K562 (cell line): ENCODE measurements around the gene CCDC194. TPM values are rescaled to one million over a fixed set of nuclear protein-coding genes. Genes with fewer than 3 reads are reported as not detected.

Experiments
- CHD1 ChIP-seq: fragments of 200-600 bp; sonication (generic); IDR thresholded peaks from one replicate; pipeline ENCODE4 v1.6.1; 2012; ENCODE audit warnings: mild to moderate bottlenecking, moderate library complexity, low read length, inconsistent platforms
- JUND ChIP-seq, 2 experiments: IDR thresholded peaks; 2 replicates in 1 of 2; 3 replicates in 1 of 2; pipeline ENCODE4 v1.6.1; 2011; ENCODE audit warnings: borderline replicate concordance in 2 of 2, low read depth in 2 of 2, low read length in 2 of 2, improper control_type of control experiment in 1 of 2, missing biosample characterization in 1 of 2, missing genetic modification characterization in 1 of 2, missing genetic modification reagents in 1 of 2
- LCOR ChIP-seq: sonication (generic); formaldehyde crosslinking; IDR thresholded peaks from 2 replicates; pipeline ENCODE4 v1.8.0; 2022; ENCODE audit warnings: mild to moderate bottlenecking, missing genetic modification reagents
- NFYB ChIP-seq: IDR thresholded peaks from 2 replicates; pipeline ENCODE4 v1.6.1; 2011; ENCODE audit warnings: mild to moderate bottlenecking, moderate library complexity; ENCODE audit not compliant: insufficient read length; ENCODE audit errors: extremely low read depth
- PHF21A ChIP-seq: fragments of 450-650 bp; IDR thresholded peaks from 2 replicates; pipeline ENCODE4 v1.6.1; 2017; ENCODE audit warnings: low read depth, borderline replicate concordance
- PTTG1 ChIP-seq: fragments of 450-650 bp; IDR thresholded peaks from 2 replicates; pipeline ENCODE4 v1.6.1; 2016; ENCODE audit warnings: low read depth, mild to moderate bottlenecking, missing genetic modification characterization, missing compliant biosample characterization
- U2AF2 ChIP-seq: fragments of 200-400 bp; formaldehyde crosslinking; optimal IDR thresholded peaks from 2 replicates; pipeline ENCODE3; 2017; ENCODE audit warnings: low read depth, mild to moderate bottlenecking, low read length
- ZSCAN29 ChIP-seq: fragments of 450-650 bp; IDR thresholded peaks from 2 replicates; pipeline ENCODE4 v1.6.1; 2017
- polyA plus RNA-seq, 8 experiments: library from polyadenylated mRNA; depleted of rRNA in 4 of 8; stranded (reverse) in 5 of 8; unstranded in 3 of 8; fragments of >200 nt; fragmentation: Nextera tagmentation in 2 of 8; fragmentation: Illumina TruSeq in 1 of 8; extraction: Ambion mirVana in 2 of 8; extraction: Trizol in 1 of 8; gene quantifications; 2 replicates each; pipeline versions ENCODE4 v1.2.1 to v1.2.3, GENCODE V29; 2011 to 2014; ENCODE audit warnings: inconsistent platforms in 1 of 8, missing spikeins in 1 of 8
- total RNA-seq, 7 experiments: library from RNA; depleted of rRNA in 6 of 7; stranded (reverse); fragments of >200 nt in 6 of 7; fragmentation: Illumina TruSeq in 2 of 7; extraction: Trizol in 2 of 7; gene quantifications; 2 replicates each; pipeline versions ENCODE4 v1.2.1 to v1.2.3, GENCODE V29; 2011 to 2021; ENCODE audit warnings: low replicate concordance in 1 of 7
- TF ChIP-seq, protein P1 (sequence below), 2 experiments: fragments of 450-650 bp; IDR thresholded peaks; 2 replicates each; pipeline ENCODE4 v1.6.1; 2016
- TF ChIP-seq, protein P2 (sequence below): fragments of 200-400 bp; formaldehyde crosslinking; IDR thresholded peaks from 2 replicates; pipeline ENCODE4 v1.6.1; 2017; ENCODE audit warnings: mild to moderate bottlenecking, low read depth, low read length, moderate library complexity
- TF ChIP-seq, protein P3 (sequence below): fragments of 250-450 bp; sonication (Bioruptor Pico); IDR thresholded peaks from 2 replicates; pipeline ENCODE4 v1.5.0; 2021; ENCODE audit warnings: mild to moderate bottlenecking, borderline replicate concordance
- TF ChIP-seq, protein P4 (sequence below): fragments of 450-650 bp; IDR thresholded peaks from 2 replicates; pipeline ENCODE4 v1.6.1; 2016; ENCODE audit warnings: mild to moderate bottlenecking

Gene CCDC194
- total and polyA plus RNA-seq, 9 of the 15 experiments (the other 6 are each of a cell fraction or from before 2014, with no cell fraction given): 0.13 to 1.3 (median 0.39) TPM; not detected in 3

DNA sequence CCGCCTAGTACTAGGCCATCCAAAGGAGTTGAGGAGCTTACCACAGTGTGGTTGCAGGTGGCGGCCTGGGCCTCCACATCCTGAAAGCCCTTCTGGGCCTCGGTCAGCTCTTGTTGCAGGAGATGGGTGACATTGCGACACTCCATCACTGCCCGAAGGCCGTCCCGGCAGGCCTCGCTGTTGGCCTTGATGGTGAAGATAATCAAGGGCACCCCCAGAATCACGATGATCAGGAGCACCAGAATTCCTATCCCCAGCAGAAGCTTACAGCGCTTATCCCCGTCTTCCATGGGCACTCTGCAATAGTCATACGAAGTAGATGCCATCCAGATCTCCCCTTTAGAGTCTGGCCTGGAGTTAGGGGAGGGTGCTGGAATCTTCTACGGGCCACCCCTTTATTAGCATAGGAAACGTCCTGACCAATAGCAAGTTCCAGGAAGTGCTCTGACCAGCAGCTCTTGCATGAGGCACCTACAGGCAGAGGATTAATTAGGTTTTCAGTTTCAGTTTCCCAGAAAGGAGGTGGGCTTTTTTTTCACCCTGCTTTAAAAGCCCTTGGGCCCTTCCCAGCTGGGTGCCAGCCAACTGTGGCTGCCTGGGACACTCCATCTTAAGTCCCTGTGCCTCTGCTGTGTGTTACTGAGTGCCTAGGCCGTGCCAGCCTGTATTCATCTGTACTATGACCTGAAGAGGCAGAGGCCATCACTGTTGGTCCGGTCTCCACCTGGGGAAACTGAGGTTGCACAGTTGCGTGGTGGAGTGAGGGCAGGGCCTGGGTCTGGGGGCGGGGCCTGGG lies 11.5 kb upstream of the CCDC194 start, which contains the start of gene BST2 (continued):
- TF ChIP-seq, protein P1, sequence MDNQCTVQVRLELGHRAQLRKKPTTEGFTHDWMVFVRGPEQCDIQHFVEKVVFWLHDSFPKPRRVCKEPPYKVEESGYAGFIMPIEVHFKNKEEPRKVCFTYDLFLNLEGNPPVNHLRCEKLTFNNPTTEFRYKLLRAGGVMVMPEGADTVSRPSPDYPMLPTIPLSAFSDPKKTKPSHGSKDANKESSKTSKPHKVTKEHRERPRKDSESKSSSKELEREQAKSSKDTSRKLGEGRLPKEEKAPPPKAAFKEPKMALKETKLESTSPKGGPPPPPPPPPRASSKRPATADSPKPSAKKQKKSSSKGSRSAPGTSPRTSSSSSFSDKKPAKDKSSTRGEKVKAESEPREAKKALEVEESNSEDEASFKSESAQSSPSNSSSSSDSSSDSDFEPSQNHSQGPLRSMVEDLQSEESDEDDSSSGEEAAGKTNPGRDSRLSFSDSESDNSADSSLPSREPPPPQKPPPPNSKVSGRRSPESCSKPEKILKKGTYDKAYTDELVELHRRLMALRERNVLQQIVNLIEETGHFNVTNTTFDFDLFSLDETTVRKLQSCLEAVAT (IDR thresholded peaks at IDR 0.05): no peak
- TF ChIP-seq, protein P2, sequence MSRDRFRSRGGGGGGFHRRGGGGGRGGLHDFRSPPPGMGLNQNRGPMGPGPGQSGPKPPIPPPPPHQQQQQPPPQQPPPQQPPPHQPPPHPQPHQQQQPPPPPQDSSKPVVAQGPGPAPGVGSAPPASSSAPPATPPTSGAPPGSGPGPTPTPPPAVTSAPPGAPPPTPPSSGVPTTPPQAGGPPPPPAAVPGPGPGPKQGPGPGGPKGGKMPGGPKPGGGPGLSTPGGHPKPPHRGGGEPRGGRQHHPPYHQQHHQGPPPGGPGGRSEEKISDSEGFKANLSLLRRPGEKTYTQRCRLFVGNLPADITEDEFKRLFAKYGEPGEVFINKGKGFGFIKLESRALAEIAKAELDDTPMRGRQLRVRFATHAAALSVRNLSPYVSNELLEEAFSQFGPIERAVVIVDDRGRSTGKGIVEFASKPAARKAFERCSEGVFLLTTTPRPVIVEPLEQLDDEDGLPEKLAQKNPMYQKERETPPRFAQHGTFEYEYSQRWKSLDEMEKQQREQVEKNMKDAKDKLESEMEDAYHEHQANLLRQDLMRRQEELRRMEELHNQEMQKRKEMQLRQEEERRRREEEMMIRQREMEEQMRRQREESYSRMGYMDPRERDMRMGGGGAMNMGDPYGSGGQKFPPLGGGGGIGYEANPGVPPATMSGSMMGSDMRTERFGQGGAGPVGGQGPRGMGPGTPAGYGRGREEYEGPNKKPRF: no peak
- TF ChIP-seq U2AF2: no peak
- no peak for TF ChIP-seq PTTG1 (tag)
- TF ChIP-seq NFYB: peak; percentile 76
- no peak for TF ChIP-seq JUND (IDR thresholded peaks at IDR 0.05; ENCODE audit: borderline replicate concordance, low read depth, low read length)
- TF ChIP-seq JUND (tag; IDR thresholded peaks at IDR 0.05; ENCODE audit: borderline replicate concordance, low read depth, low read length): peak; percentile 50; the same call in 2 of the 3 replicates
- TF ChIP-seq PHF21A: no peak
- TF ChIP-seq, protein P3, sequence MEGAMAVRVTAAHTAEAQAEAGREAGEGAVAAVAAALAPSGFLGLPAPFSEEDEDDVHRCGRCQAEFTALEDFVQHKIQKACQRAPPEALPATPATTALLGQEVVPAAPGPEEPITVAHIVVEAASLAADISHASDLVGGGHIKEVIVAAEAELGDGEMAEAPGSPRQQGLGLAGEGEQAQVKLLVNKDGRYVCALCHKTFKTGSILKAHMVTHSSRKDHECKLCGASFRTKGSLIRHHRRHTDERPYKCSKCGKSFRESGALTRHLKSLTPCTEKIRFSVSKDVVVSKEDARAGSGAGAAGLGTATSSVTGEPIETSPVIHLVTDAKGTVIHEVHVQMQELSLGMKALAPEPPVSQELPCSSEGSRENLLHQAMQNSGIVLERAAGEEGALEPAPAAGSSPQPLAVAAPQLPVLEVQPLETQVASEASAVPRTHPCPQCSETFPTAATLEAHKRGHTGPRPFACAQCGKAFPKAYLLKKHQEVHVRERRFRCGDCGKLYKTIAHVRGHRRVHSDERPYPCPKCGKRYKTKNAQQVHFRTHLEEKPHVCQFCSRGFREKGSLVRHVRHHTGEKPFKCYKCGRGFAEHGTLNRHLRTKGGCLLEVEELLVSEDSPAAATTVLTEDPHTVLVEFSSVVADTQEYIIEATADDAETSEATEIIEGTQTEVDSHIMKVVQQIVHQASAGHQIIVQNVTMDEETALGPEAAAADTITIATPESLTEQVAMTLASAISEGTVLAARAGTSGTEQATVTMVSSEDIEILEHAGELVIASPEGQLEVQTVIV (CRISPR knock-in tag): no peak
- no peak for TF ChIP-seq CHD1
- TF ChIP-seq, protein P4, sequence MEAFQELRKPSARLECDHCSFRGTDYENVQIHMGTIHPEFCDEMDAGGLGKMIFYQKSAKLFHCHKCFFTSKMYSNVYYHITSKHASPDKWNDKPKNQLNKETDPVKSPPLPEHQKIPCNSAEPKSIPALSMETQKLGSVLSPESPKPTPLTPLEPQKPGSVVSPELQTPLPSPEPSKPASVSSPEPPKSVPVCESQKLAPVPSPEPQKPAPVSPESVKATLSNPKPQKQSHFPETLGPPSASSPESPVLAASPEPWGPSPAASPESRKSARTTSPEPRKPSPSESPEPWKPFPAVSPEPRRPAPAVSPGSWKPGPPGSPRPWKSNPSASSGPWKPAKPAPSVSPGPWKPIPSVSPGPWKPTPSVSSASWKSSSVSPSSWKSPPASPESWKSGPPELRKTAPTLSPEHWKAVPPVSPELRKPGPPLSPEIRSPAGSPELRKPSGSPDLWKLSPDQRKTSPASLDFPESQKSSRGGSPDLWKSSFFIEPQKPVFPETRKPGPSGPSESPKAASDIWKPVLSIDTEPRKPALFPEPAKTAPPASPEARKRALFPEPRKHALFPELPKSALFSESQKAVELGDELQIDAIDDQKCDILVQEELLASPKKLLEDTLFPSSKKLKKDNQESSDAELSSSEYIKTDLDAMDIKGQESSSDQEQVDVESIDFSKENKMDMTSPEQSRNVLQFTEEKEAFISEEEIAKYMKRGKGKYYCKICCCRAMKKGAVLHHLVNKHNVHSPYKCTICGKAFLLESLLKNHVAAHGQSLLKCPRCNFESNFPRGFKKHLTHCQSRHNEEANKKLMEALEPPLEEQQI: no peak
- no peak for TF ChIP-seq LCOR (CRISPR knock-in tag)
- no peak for TF ChIP-seq ZSCAN29
